NB4 (cell line): ENCODE measurements around the gene RANGRF.
A peak's percentile ranks its signal among the peaks of the same experiment; 100 is the strongest.
"Not testable (repeated sequence)": the region's sequence is repeated elsewhere in the genome, so short reads cannot be mapped to it uniquely, and the experiment has no call there.

Experiments used
- DNase-seq: peaks from one replicate; pipeline ENCODE4 v3.0.0; 2010; ENCODE audit warnings: low read depth
- H3K4me3 ChIP-seq: one replicate; pipeline ENCODE4 v1.5.1; 2011; ENCODE audit warnings: mild to moderate bottlenecking, low read depth, low read length, moderate library complexity
- CTCF ChIP-seq: IDR thresholded peaks from one replicate; pipeline ENCODE4 v1.5.1; 2012; ENCODE audit warnings: low read depth, low read length
- MAX ChIP-seq: IDR thresholded peaks from 2 replicates; pipeline ENCODE4 v1.6.1; 2011; ENCODE audit warnings: low read depth, low read length
- MYC ChIP-seq: IDR thresholded peaks from 2 replicates; pipeline ENCODE4 v1.6.1; 2011; ENCODE audit warnings: low read depth, low read length
- POLR2A ChIP-seq: IDR thresholded peaks from 2 replicates; pipeline ENCODE4 v1.6.1; 2011; ENCODE audit warnings: mild to moderate bottlenecking; ENCODE audit not compliant: insufficient read length; ENCODE audit errors: extremely low read depth

RANGRF gene

GRCh38 chr17:8288336-8289102 lies at the start of gene RANGRF:
TSS of gene RANGRF (plus strand) at chr17:8288670. CDS start at chr17:8288789, 119 bp downstream.
- H3K4me3 ChIP-seq: peak within 1 kb of the TSS; percentile 72
- no peak for TF ChIP-seq CTCF
- TF ChIP-seq POLR2A: peak; percentile 57
- TF ChIP-seq MYC: peak; percentile 81
- peak; percentile 91 for TF ChIP-seq MAX
- DNase-seq: peak; percentile 86

GRCh38 chr17:8243827-8244226 lies 44.6 kb upstream of the RANGRF start:
- no peak for DNase-seq
- no peak overlapping the region for H3K4me3 ChIP-seq
- TF ChIP-seq POLR2A: no peak
- no peak for TF ChIP-seq MYC
- TF ChIP-seq CTCF: no peak
- TF ChIP-seq MAX: no peak

- DNase-seq: no peak
- no peak overlapping the region for H3K4me3 ChIP-seq
- TF ChIP-seq POLR2A (no peak), CTCF (no peak), MAX (no peak), MYC (no peak)
Observed at GRCh38 chr17:8244768-8245167, 43.7 kb upstream of the RANGRF start.

- DNase-seq: peak; percentile 91
- TF ChIP-seq POLR2A (peak; percentile 47), MAX (peak; percentile 93), MYC (peak; percentile 99), CTCF (no peak)
- peak within 1 kb of the TSS; percentile 97 for H3K4me3 ChIP-seq
Observed at GRCh38 chr17:8248751-8249607, 39.5 kb upstream of the RANGRF start, which contains the start of gene PFAS. TSS of gene PFAS (plus strand) at chr17:8249289. CDS start at chr17:8253938, 4,649 bp downstream.

- TF ChIP-seq MAX: no peak
- TF ChIP-seq CTCF: no peak
- no peak for TF ChIP-seq MYC
- no peak for TF ChIP-seq POLR2A
- DNase-seq: no peak
- peak overlapping the region; percentile 97 for H3K4me3 ChIP-seq
Observed at GRCh38 chr17:8249621-8250500, 38.6 kb upstream of the RANGRF start.

- not testable (repeated sequence) for H3K4me3 ChIP-seq, DNase-seq
Observed at GRCh38 chr17:8251411-8251810, 37.1 kb upstream of the RANGRF start.
